Activated B cell treated with CpG ODN at 0.5 μM for 24 hours (primary cell): ENCODE measurements around the gene SYCE3. TPM values are rescaled to one million over a fixed set of nuclear protein-coding genes. Genes with fewer than 3 reads are reported as not detected.

Source experiments
- ATAC-seq: fragments of 200-7000 bp; cut with Tn5 transposase; one replicate; pipeline ENCODE4 v1.10.0; 2021; ENCODE audit warnings: low read depth, mild to moderate bottlenecking, moderate library complexity
- CTCF ChIA-PET: fragments of 350-600 bp; sonication (Branson Sonifier 250); formaldehyde crosslinking; loops from one replicate; lab custom pipeline; 2021; ENCODE audit warnings: antibody characterized with exemption; lab: Charles Lee
- POLR2A ChIA-PET: fragments of 350-600 bp; sonication (Branson Sonifier 250); formaldehyde crosslinking; loops from one replicate; lab custom pipeline; 2021; ENCODE audit warnings: antibody characterized with exemption; lab: Charles Lee
- DNase-seq: peaks from one replicate; pipeline ENCODE4 v3.0.0; 2022
- H3K27ac Mint-ChIP-seq: one replicate; pipeline ENCODE4 v1.8.0; 2020; ENCODE audit warnings: mixed read lengths
- H3K27me3 Mint-ChIP-seq: one replicate; pipeline ENCODE4 v1.8.0; 2021; ENCODE audit warnings: mixed read lengths
- H3K36me3 Mint-ChIP-seq: one replicate; pipeline ENCODE4 v1.8.0; 2021; ENCODE audit warnings: low read depth, mixed read lengths
- H3K4me1 Mint-ChIP-seq: one replicate; pipeline ENCODE4 v1.8.0; 2021; ENCODE audit warnings: mixed read lengths
- H3K4me3 Mint-ChIP-seq: one replicate; pipeline ENCODE4 v1.8.0; 2020; ENCODE audit warnings: mild to moderate bottlenecking, mixed read lengths
- H3K9me3 Mint-ChIP-seq: one replicate; pipeline ENCODE4 v1.8.0; 2020; ENCODE audit warnings: mixed read lengths
- intact Hi-C: fragments of 100-400 bp; cut with micrococcal nuclease; formaldehyde crosslinking; loops from one replicate; pipeline ENCODE4 v1.15.1; 2024
- total RNA-seq: library from RNA; stranded (reverse); gene quantifications from 2 replicates; pipeline ENCODE4 v1.2.3, GENCODE V29; 2022
- TF ChIP-seq, protein P1 (sequence below): fragments of 200-600 bp; IDR thresholded peaks from one replicate; pipeline ENCODE4 v1.8.0; 2022; ENCODE audit warnings: antibody characterized with exemption, mild to moderate bottlenecking

SYCE3 gene
- total RNA-seq, 1 donor from 2014 or later: not detected

DNA sequence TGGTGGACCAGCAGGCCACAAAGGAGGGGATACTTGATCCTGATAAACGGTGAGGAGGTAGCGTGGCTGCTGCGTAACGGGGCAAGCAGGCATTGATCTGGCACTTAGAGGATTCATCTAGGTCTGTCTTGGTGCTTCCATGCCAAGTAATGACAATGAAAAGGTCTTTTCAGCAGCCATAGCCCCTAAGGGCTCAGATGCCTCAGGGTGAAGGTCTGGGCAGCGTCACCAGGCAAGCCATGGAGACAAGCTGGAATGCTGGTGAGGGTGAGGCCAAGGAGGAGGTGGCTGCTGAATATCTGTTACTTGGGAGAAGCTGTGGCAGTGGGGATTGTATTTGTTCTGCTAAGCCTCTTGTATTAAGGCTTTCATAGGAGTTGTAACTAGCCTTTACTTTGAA, 24.7 kb upstream of the SYCE3 start:
- DNase-seq (no peak), ATAC-seq (no peak)
- Mint-ChIP-seq H3K9me3 (no peaks in the 10 kb centered on the region), H3K4me1 (peaks cover 10% of the 10 kb centered on the region), H3K27me3 (no peaks in the 10 kb centered on the region), H3K36me3 (peaks cover 2% of the 10 kb centered on the region), H3K4me3 (no peak overlapping the region), H3K27ac (no peak overlapping the region)
- TF ChIP-seq, protein P1, sequence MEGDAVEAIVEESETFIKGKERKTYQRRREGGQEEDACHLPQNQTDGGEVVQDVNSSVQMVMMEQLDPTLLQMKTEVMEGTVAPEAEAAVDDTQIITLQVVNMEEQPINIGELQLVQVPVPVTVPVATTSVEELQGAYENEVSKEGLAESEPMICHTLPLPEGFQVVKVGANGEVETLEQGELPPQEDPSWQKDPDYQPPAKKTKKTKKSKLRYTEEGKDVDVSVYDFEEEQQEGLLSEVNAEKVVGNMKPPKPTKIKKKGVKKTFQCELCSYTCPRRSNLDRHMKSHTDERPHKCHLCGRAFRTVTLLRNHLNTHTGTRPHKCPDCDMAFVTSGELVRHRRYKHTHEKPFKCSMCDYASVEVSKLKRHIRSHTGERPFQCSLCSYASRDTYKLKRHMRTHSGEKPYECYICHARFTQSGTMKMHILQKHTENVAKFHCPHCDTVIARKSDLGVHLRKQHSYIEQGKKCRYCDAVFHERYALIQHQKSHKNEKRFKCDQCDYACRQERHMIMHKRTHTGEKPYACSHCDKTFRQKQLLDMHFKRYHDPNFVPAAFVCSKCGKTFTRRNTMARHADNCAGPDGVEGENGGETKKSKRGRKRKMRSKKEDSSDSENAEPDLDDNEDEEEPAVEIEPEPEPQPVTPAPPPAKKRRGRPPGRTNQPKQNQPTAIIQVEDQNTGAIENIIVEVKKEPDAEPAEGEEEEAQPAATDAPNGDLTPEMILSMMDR: no peak
- ChIA-PET CTCF (interaction anchor here (1.5 kb wide), 1 partner anchor 24 kb away, joined by 5 read pairs; the partner anchor contains the start of gene SYCE3), POLR2A (no interaction called here)
- intact Hi-C loops: no loop called here

DNA sequence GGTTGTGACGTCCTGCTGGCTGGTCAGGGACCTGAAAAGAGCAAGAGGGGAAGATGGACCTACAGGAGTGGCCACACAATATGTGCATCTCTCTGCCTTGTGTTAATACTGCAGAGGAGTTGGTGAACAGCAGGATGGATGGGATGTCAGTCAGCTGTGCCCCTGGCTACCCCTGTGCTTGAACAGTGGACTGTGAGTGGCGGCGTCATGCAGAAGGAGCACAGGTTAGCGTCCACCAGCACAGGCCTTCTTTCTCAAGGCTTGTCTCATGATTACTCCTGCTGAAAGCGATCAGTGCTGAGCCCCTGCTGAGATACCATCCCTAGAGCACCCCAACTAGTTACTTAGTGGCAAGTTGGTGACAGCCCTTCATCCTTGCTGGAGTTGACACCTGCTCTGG, 23.7 kb upstream of the SYCE3 start:
- H3K27ac Mint-ChIP-seq: no peak overlapping the region

DNA sequence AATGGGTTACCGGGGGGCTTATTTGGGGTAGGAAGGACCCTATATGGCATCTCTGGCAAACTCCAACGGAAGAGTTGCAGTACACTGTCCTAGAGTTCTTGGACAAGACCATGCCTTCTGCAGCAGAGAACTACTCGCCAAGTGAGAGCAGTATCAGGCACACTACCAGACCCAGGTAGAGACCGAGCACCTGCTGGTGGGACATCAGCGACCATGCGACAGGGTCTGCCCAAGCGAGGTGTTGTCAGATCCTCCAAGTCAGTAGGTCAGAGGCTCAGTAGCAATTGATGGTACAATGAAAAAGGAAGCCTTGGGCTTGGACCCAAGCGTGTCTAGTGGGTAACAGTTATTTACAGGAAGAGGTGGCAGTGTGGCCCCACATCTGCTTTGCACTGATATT, 23.1 kb upstream of the SYCE3 start:
- DNase-seq (no peak), ATAC-seq (no peak)
- Mint-ChIP-seq H3K36me3 (peaks cover 2% of the 10 kb centered on the region), H3K27ac (no peak overlapping the region), H3K4me3 (no peak overlapping the region), H3K27me3 (no peaks in the 10 kb centered on the region), H3K4me1 (peaks cover 21% of the 10 kb centered on the region), H3K9me3 (no peaks in the 10 kb centered on the region)
- TF ChIP-seq, protein P1: no peak
- CTCF ChIA-PET: interaction anchor here (1.5 kb wide), 1 partner anchor 23 kb away, joined by 5 read pairs; the partner anchor contains the start of gene SYCE3
- intact Hi-C loops: no loop called here
- POLR2A ChIA-PET: no interaction called here

More for the DNA sequence above, 23.7 kb upstream of the SYCE3 start:
- Mint-ChIP-seq H3K9me3 (no peaks in the 10 kb centered on the region), H3K36me3 (peaks cover 2% of the 10 kb centered on the region), H3K27me3 (no peaks in the 10 kb centered on the region), H3K4me1 (peaks cover 16% of the 10 kb centered on the region), H3K4me3 (no peak overlapping the region)
- ATAC-seq (no peak), DNase-seq (no peak)
- intact Hi-C loops: no loop called here
- ChIA-PET CTCF (interaction anchor here (1.5 kb wide), 1 partner anchor 23 kb away, joined by 5 read pairs; the partner anchor contains the start of gene SYCE3), POLR2A (no interaction called here)
- TF ChIP-seq, protein P1: no peak

DNA sequence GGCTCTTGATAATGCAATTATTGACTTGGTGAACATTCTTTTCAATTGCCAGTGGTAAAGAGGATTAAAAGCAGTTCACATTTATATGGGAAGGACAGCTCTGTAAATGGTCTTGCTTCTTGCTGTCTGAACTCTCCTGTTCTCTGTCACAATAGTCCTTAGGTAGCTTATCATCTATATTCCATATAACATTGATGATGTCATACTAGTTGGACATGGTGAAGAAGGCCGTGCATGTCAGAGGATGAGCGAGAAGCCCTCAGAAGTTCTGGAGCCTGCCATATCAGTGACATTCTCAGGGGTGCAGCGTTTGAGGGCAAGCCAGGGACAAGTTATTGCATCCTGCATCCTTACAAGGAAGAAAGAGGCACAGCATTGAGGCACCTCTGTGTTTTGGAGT, 22.5 kb upstream of the SYCE3 start:
- ChIA-PET CTCF (no interaction called here), POLR2A (interaction anchor here (0.8 kb wide), 1 partner anchor 11 kb away, joined by 3 read pairs; no protein-coding TSS in a partner anchor)
- TF ChIP-seq, protein P1: no peak
- Mint-ChIP-seq H3K4me1 (peaks cover 25% of the 10 kb centered on the region), H3K27ac (no peak overlapping the region), H3K36me3 (peaks cover 5% of the 10 kb centered on the region), H3K27me3 (no peaks in the 10 kb centered on the region), H3K9me3 (no peaks in the 10 kb centered on the region), H3K4me3 (no peak overlapping the region)
- no peak for DNase-seq
- intact Hi-C loops: no loop called here
- no peak for ATAC-seq

DNA sequence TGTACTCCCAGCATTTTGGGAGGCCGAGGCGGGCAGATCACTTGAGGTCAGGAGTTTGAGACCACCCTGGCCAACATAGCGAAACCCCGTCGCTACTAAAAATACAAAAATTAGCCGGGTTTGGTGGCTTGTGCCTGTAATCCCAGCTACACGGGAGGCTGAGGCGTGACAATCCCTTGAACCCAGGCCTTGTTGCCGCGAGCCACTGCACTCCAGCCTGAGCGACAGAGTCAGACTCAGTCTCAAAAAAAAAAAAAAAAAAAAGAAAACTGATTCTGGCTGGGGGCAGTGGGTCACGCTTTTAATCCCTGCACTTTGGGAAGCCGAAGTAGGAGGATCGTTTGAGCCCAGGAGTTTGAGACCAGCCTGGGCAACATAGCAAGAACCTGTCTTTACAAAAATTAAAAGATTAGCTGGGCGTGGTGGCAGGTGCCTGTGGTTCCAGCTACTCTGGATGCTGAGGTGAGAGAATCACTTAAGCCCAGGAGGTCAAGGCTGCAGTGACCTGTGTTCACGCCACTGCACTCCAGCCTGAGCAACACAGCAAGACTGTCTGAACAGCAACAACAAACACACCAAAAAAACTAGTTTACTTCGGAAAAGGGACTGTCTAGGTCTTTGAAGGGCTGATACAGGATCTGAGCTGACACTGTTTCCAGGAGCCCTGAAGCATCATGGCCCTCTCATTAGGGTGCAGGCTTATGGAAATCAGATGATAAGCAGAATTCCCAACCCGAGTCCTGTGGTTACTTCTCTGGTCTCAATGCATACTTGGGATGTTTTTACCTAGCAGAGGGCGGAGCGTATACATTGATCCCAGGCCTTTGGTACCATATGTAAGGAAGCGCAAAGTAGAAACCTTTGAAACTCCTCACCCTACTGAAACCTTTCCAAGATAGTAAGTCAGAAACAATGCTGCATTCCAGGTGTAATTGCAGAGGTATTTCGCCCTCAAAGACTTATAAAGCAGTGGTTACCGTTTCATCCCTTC, 21.7 kb upstream of the SYCE3 start:
- CTCF ChIA-PET: interaction anchor here (0.5 to 0.9 kb wide), 2 partner anchors 21 to 87 kb away, joined by 3 to 4 read pairs; partner anchors contain the start of gene SYCE3
- Mint-ChIP-seq H3K36me3 (peaks cover 13% of the 10 kb centered on the region), H3K27me3 (no peaks in the 10 kb centered on the region), H3K4me3 (peak overlapping the region; percentile 87), H3K27ac (no peak overlapping the region), H3K9me3 (no peaks in the 10 kb centered on the region), H3K4me1 (peaks cover 26% of the 10 kb centered on the region)
- intact Hi-C loops: no loop called here
- ATAC-seq: no peak
- TF ChIP-seq, protein P1: no peak
- no peak for DNase-seq
- POLR2A ChIA-PET: interaction anchor here (0.7 to 3.6 kb wide), 4 partner anchors 10 to 57 kb away, joined by 3 to 101 read pairs (median 11); partner anchors contain the start of genes SCO2 and TYMP
